PC-3 (cell line): ENCODE data around the gene LAMA5. TPM values are rescaled to one million over a fixed set of nuclear protein-coding genes. Genes with fewer than 3 reads are reported as not detected.
A peak's percentile ranks its signal among the peaks of the same experiment; 100 is the strongest.

Experiments
- ATAC-seq: fragments of 200-7000 bp; cut with Tn5 transposase; 2 replicates; pipeline ENCODE4 v1.9.1; 2020; ENCODE audit warnings: mild to moderate bottlenecking, moderate library complexity
- BruUV-seq: library from RNA; stranded (reverse); fragments of 400-500 nt; replicated peaks from 2 replicates; lab custom pipeline; 2021; lab: Mats Ljungman, UMichigan
- CTCF ChIA-PET: fragments of 300-600 bp; sonication (Branson Sonifier 250); formaldehyde crosslinking; loops from one replicate; lab custom pipeline; 2022; ENCODE audit warnings: antibody characterized with exemption; lab: Charles Lee
- POLR2A ChIA-PET: fragments of 300-600 bp; sonication (Branson Sonifier 250); formaldehyde crosslinking; loops from one replicate; lab custom pipeline; 2022; ENCODE audit warnings: antibody characterized with exemption; ENCODE audit not compliant: unreplicated experiment; lab: Charles Lee
- DNase-seq: peaks from one replicate; pipeline ENCODE4 v3.0.0-alpha.2; 2015
- H2AFZ ChIP-seq: fragments of 300-600 bp; sonication (generic); 2 replicates; pipeline ENCODE4 v1.6.0; 2016; ENCODE audit warnings: antibody characterized with exemption, low read length
- H3F3A ChIP-seq: fragments of 300-600 bp; sonication (generic); one replicate; pipeline ENCODE4 v1.6.0; 2017; ENCODE audit warnings: antibody characterized with exemption, low read length, control low read depth, mild to moderate bottlenecking; ENCODE audit not compliant: unreplicated experiment
- H3K27ac ChIP-seq: fragments of 300-600 bp; sonication (generic); 2 replicates; pipeline ENCODE4 v1.5.1; 2016; ENCODE audit warnings: mild to moderate bottlenecking, low read length
- H3K27me3 ChIP-seq: fragments of 300-600 bp; sonication (generic); 2 replicates; pipeline ENCODE4 v1.6.1; 2016; ENCODE audit warnings: low read length, mixed read lengths
- H3K36me3 ChIP-seq: fragments of 300-600 bp; sonication (generic); 2 replicates; pipeline ENCODE4 v1.6.1; 2016; ENCODE audit warnings: low read depth, mixed run types, low read length, mixed read lengths
- H3K4me1 ChIP-seq: fragments of 300-600 bp; sonication (generic); 2 replicates; pipeline ENCODE4 v1.5.1; 2016; ENCODE audit warnings: low read length; ENCODE audit not compliant: insufficient read depth
- H3K4me2 ChIP-seq: fragments of 300-600 bp; sonication (generic); 2 replicates; pipeline ENCODE4 v1.6.0; 2016; ENCODE audit warnings: low read length
- H3K4me3 ChIP-seq: fragments of 300-600 bp; sonication (generic); 2 replicates; pipeline ENCODE4 v1.5.1; 2016; ENCODE audit warnings: mild to moderate bottlenecking, low read length, mixed read lengths
- H3K79me2 ChIP-seq: fragments of 300-600 bp; sonication (generic); 2 replicates; pipeline ENCODE4 v1.6.1; 2017; ENCODE audit warnings: low read length, mixed read lengths
- H3K9ac ChIP-seq: fragments of 300-600 bp; sonication (generic); 2 replicates; pipeline ENCODE4 v1.6.0; 2016; ENCODE audit warnings: mild to moderate bottlenecking, low read length
- H3K9me2 ChIP-seq: fragments of 300-600 bp; sonication (generic); replicated peaks from 2 replicates; pipeline ENCODE4 v1.6.1; 2016; ENCODE audit warnings: mixed run types, low read length, mixed read lengths
- H3K9me3 ChIP-seq: fragments of 300-600 bp; sonication (generic); 2 replicates; pipeline ENCODE4 v1.6.1; 2016; ENCODE audit warnings: low read length, mixed read lengths
- H4K20me1 ChIP-seq: fragments of 300-600 bp; sonication (generic); 2 replicates; pipeline ENCODE4 v1.6.1; 2016; ENCODE audit warnings: low read length, mixed read lengths
- CTCF ChIP-seq: fragments of 300-600 bp; sonication (generic); conservative IDR thresholded peaks from 2 replicates; pipeline ENCODE4 v1.5.1; 2017; ENCODE audit warnings: antibody characterized with exemption, low read depth, mild to moderate bottlenecking, low read length
- EZH2 ChIP-seq: fragments of 300-600 bp; sonication (generic); IDR thresholded peaks from one replicate; pipeline ENCODE4 v1.6.1; 2017; ENCODE audit warnings: antibody characterized with exemption, mild to moderate bottlenecking, low read length; ENCODE audit not compliant: unreplicated experiment
- EZH2phosphoT487 ChIP-seq: fragments of 300-600 bp; sonication (generic); IDR thresholded peaks from 2 replicates; pipeline ENCODE4 v1.6.1; 2018; ENCODE audit warnings: mild to moderate bottlenecking, antibody characterized with exemption, low read length, borderline replicate concordance
- intact Hi-C: fragments of 100-400 bp; cut with micrococcal nuclease; formaldehyde crosslinking; loops from 2 replicates; pipeline ENCODE4 v1.9.0; 2023
- total RNA-seq: library from RNA; depleted of rRNA; stranded (reverse); fragments of >200 nt; gene quantifications from 2 replicates; pipeline ENCODE4 v1.2.3, GENCODE V29; 2014

The LAMA5 gene
- total RNA-seq, 1 experiment from 2014 or later, result 196 TPM

GRCh38 chr20:62393830-62394229 is 26.7 kb upstream of the LAMA5 start:
- no peak for ATAC-seq
- Histone ChIP-seq H3K9ac (no peak overlapping the region), H3K79me2 (peaks cover 9% of the 10 kb centered on the region), H3K36me3 (peaks cover 11% of the 10 kb centered on the region), H3K9me2 (no peaks in the 10 kb centered on the region), H4K20me1 (peaks cover 12% of the 10 kb centered on the region), H3K4me2 (no peak overlapping the region), H3K27me3 (no peaks in the 10 kb centered on the region), H3F3A (peaks cover 14% of the 10 kb centered on the region), H3K9me3 (no peaks in the 10 kb centered on the region), H3K4me1 (no peaks in the 10 kb centered on the region), H2AFZ (no peak overlapping the region), H3K4me3 (no peak overlapping the region), H3K27ac (no peak overlapping the region)
- BruUV-seq, result no TSS peak
- no peak for DNase-seq
- ChIA-PET CTCF (no interaction called here), POLR2A (no interaction called here)
- intact Hi-C loops, result no loop called here
- TF ChIP-seq CTCF (no peak), EZH2phosphoT487 (no peak), EZH2 (no peak)

- DNase-seq (no peak), ATAC-seq (no peak)
- POLR2A ChIA-PET, result no interaction called here
- peaks cover 4% of the 10 kb centered on the region for H3K4me1 ChIP-seq
- H3F3A ChIP-seq, result peaks cover 19% of the 10 kb centered on the region
- CTCF ChIA-PET, result no interaction called here
- H3K27ac ChIP-seq, result no peak overlapping the region
- peaks cover 18% of the 10 kb centered on the region for H4K20me1 ChIP-seq
- H3K9me2 ChIP-seq, result no peaks in the 10 kb centered on the region
- H3K9ac ChIP-seq, result no peak overlapping the region
- H3K4me3 ChIP-seq, result no peak overlapping the region
- intact Hi-C loops, result no loop called here
- peaks cover 14% of the 10 kb centered on the region for H3K79me2 ChIP-seq
- no peak overlapping the region for H2AFZ ChIP-seq
- TF ChIP-seq CTCF (no peak), EZH2phosphoT487 (no peak), EZH2 (no peak)
- no peaks in the 10 kb centered on the region for H3K9me3 ChIP-seq
- H3K36me3 ChIP-seq, result peaks cover 16% of the 10 kb centered on the region
- H3K4me2 ChIP-seq, result no peak overlapping the region
- no TSS peak for BruUV-seq
- H3K27me3 ChIP-seq, result no peaks in the 10 kb centered on the region
Observed at GRCh38 chr20:62393335-62393665, 26.2 kb upstream of the LAMA5 start.

GRCh38 chr20:62392621-62393334 is 25.7 kb upstream of the LAMA5 start:
- no TSS peak for BruUV-seq
- ChIA-PET CTCF (no interaction called here), POLR2A (no interaction called here)
- TF ChIP-seq EZH2phosphoT487 (no peak), CTCF (no peak), EZH2 (no peak)
- ATAC-seq (0 out of 2 replicates have a peak, but pooled peaks have one; percentile 6), DNase-seq (no peak)
- Histone ChIP-seq H3K9me2 (no peaks in the 10 kb centered on the region), H3F3A (peaks cover 21% of the 10 kb centered on the region), H3K36me3 (peaks cover 21% of the 10 kb centered on the region), H3K27ac (no peak overlapping the region), H3K27me3 (no peaks in the 10 kb centered on the region), H2AFZ (no peak overlapping the region), H3K79me2 (peaks cover 19% of the 10 kb centered on the region), H3K4me3 (no peak overlapping the region), H3K9ac (no peak overlapping the region), H3K9me3 (no peaks in the 10 kb centered on the region), H3K4me2 (no peak overlapping the region), H3K4me1 (peaks cover 9% of the 10 kb centered on the region), H4K20me1 (peaks cover 23% of the 10 kb centered on the region)
- intact Hi-C loops, result no loop called here
